ENCODE results near the gene ATP8B4. TPM values are rescaled to one million over a fixed set of nuclear protein-coding genes. Genes with fewer than 3 reads are reported as not detected.

ATP8B4 gene
- total RNA-seq, 4 donors from 2014 or later = 2.7 to 6.3 (median 3.7) TPM

DNA sequence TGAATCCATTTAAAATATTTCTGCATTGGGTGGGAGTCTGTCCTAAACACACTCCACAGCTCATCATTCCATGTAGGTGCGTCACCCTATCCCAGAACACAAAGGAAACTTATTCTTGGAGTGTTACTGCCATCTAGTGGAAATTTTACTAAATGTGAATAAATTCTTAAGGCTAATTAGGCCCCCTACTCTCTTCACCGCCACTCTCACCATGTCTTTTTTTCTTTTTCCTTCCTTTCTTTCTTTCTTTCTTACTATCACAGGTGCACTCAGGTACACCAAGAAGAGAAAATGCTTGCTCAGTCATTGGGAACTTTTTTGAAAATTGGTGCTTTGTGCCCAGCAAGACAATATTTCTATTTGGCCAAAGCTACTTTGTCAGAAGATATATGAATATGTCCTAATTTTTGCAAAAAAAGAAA, 26.4 kb upstream of the ATP8B4 start:
- Histone ChIP-seq H3K27ac (replicated peaks in 1 of 4) (no peak overlapping the region), H3K4me3 (no peak overlapping the region), H3K9me3 (no peaks in the 10 kb centered on the region), H3K4me1 (peaks cover 0 to 8% (median 6%) of the 10 kb centered on the region in 4 donors), H3K36me3 (no peaks in the 10 kb centered on the region), H3K27me3 (no peaks in the 10 kb centered on the region)
- DNase-seq (ENCODE audit: extremely low spot score) = no peak
- intact Hi-C loops (cut with DNase I) = loop anchor here (5.0 kb wide), 2 partner anchors 723 to 1283 kb away; partner anchors contain the start of gene FGF7
- 3% methylated on average over 2 of the region's 2 CpGs for WGBS
- TF ChIP-seq, protein P1, sequence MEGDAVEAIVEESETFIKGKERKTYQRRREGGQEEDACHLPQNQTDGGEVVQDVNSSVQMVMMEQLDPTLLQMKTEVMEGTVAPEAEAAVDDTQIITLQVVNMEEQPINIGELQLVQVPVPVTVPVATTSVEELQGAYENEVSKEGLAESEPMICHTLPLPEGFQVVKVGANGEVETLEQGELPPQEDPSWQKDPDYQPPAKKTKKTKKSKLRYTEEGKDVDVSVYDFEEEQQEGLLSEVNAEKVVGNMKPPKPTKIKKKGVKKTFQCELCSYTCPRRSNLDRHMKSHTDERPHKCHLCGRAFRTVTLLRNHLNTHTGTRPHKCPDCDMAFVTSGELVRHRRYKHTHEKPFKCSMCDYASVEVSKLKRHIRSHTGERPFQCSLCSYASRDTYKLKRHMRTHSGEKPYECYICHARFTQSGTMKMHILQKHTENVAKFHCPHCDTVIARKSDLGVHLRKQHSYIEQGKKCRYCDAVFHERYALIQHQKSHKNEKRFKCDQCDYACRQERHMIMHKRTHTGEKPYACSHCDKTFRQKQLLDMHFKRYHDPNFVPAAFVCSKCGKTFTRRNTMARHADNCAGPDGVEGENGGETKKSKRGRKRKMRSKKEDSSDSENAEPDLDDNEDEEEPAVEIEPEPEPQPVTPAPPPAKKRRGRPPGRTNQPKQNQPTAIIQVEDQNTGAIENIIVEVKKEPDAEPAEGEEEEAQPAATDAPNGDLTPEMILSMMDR (IDR thresholded peaks at IDR 0.05) = peak; percentile 56 to 62 (median 58)
- TF ChIP-seq POLR2AphosphoS5 (IDR thresholded peaks at IDR 0.05) (no peak), EP300 (IDR thresholded peaks at IDR 0.05) (no peak), POLR2A (IDR thresholded peaks at IDR 0.05; ENCODE audit: low read depth) (no peak)

DNA sequence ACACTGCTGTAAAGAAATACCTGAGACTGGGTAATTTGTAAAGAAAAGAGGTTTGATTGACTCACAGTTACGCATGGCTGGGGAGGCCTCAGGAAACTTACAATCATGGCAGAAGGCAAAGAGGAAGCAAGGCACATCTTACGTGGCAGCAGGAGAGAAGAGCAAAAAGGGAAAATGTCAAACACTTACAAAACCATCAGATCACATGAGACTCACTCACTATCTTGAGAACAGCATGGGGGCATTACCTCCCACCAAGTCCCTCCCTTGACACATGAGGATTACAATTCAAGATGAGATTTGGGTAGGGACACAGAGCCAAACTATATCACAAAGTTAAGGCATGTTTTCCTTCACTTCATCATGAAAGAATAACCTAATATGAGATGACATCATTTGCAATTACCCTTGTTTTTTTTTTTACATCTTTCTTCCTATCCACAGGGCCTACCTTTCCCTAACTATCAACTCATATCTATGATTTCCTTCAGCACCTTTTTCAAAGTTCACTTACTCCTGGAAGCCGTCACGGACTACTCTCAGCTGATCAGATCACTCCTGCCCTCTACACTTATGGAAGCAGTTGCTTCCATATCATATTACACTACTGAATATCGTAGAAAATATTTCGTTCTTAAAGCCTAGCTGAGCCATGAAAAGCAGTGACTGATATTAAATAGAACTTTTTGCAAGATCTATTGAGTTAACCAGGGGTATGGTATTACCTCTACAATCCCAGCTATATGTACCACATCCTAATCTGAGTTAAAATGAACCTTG, 25.5 kb upstream of the ATP8B4 start:
- Histone ChIP-seq H3K4me1 (peaks cover 0 to 8% (median 6%) of the 10 kb centered on the region in 4 donors), H3K36me3 (no peaks in the 10 kb centered on the region), H3K27ac (replicated peaks in 1 of 4) (no peak overlapping the region), H3K27me3 (no peaks in the 10 kb centered on the region), H3K9me3 (no peaks in the 10 kb centered on the region), H3K4me3 (no peak overlapping the region)
- TF ChIP-seq POLR2AphosphoS5 (IDR thresholded peaks at IDR 0.05) (no peak), POLR2A (IDR thresholded peaks at IDR 0.05; ENCODE audit: low read depth) (no peak), EP300 (IDR thresholded peaks at IDR 0.05) (no peak)
- TF ChIP-seq, protein P1 (IDR thresholded peaks at IDR 0.05) = no peak
- intact Hi-C loops (cut with DNase I) = loop anchor here (5.0 kb wide), 3 partner anchors 722 to 1282 kb away; partner anchors contain the start of gene FGF7
- 61% methylated on average over 6 of the region's 6 CpGs for WGBS
- no peak for DNase-seq (ENCODE audit: extremely low spot score)

DNA sequence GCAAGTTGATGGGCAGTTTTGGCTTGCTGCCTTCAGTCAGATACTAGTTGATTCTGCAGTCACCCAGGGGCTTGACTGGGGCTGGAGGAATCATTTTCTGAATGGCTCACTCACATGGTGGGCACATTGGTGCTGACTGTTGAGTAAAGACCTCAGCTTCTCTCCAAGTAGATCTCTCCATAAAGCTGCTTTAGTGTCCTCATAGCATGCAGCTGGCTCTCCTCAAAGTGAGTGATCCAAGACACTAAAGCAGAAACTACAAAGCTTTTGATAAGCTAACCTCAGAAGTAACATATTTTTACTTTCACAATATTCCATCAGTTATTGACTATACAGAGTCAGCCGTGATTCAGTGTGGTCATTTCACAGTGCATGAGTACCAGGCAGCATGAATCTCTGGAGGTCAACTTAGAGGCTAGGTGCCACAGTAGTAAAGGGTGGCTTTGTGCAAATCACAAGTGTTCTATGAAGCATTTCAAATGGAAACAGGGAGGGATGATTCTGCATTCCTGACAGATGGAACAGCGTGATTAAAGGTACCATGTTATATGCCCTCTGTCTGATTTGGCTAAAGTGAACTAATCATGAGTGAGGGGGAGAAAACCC, 24.3 kb upstream of the ATP8B4 start:
- H3K36me3 ChIP-seq = no peaks in the 10 kb centered on the region
- intact Hi-C loops (cut with DNase I) = loop anchor here (5.0 kb wide), 1 partner anchor 906 kb away; no protein-coding TSS in a partner anchor
- WGBS = 96% methylated on average over 2 of the region's 2 CpGs
- no peaks in the 10 kb centered on the region for H3K27me3 ChIP-seq
- DNase-seq (ENCODE audit: extremely low spot score) = no peak
- H3K4me3 ChIP-seq = no peak overlapping the region
- TF ChIP-seq, protein P1 (IDR thresholded peaks at IDR 0.05) = no peak
- no peak for TF ChIP-seq POLR2AphosphoS5 (IDR thresholded peaks at IDR 0.05)
- no peak for TF ChIP-seq POLR2A (IDR thresholded peaks at IDR 0.05; ENCODE audit: low read depth)
- TF ChIP-seq EP300 (IDR thresholded peaks at IDR 0.05) = no peak
- H3K9me3 ChIP-seq = no peaks in the 10 kb centered on the region
- peaks cover 0 to 8% (median 6%) of the 10 kb centered on the region in 4 donors for H3K4me1 ChIP-seq
- H3K27ac ChIP-seq (replicated peaks in 1 of 4) = no peak overlapping the region

DNA sequence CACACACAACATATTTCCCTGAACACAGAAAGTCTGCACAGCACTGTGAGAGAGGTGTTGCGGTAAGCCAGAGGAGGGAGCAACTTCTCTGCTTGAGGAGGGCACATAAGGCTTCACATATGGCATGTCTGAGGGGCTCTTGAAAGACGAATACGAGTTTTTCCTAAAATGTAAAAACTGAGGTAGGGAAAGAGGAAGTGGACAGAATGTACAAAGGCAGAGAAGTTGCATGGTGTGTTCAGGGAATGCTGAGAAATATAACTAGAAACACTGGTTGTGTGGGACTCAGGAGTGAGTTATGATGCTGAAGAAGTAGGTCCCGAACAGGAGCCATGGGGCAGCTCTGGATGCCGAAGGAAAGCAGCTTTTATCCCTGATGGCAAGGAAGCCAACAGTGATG, 22.8 kb upstream of the ATP8B4 start:
- H3K4me3 ChIP-seq = no peak overlapping the region
- H3K4me1 ChIP-seq = peaks cover 0 to 13% (median 7%) of the 10 kb centered on the region in 4 donors
- no peaks in the 10 kb centered on the region for H3K36me3 ChIP-seq
- intact Hi-C loops (cut with DNase I) = loop anchor here (5.0 kb wide), 1 partner anchor 905 kb away; no protein-coding TSS in a partner anchor
- H3K27ac ChIP-seq (replicated peaks in 1 of 4) = no peak overlapping the region
- no peaks in the 10 kb centered on the region for H3K27me3 ChIP-seq
- TF ChIP-seq POLR2A (IDR thresholded peaks at IDR 0.05; ENCODE audit: low read depth) (no peak), POLR2AphosphoS5 (IDR thresholded peaks at IDR 0.05) (no peak), EP300 (IDR thresholded peaks at IDR 0.05) (no peak)
- TF ChIP-seq, protein P1 (IDR thresholded peaks at IDR 0.05) = no peak
- H3K9me3 ChIP-seq = no peaks in the 10 kb centered on the region
- 86% methylated on average over 5 of the region's 5 CpGs for WGBS
- no peak for DNase-seq (ENCODE audit: extremely low spot score)

Measured in esophagus muscularis mucosa (tissue), 4 donors.